HK-2 (cell line): ENCODE data around the gene ELN.

ENCODE experiments used
- DNase-seq: peaks from one replicate; pipeline ENCODE4 v3.0.0-alpha.2; 2018; ENCODE audit not compliant: unreplicated experiment

ELN gene

DNA sequence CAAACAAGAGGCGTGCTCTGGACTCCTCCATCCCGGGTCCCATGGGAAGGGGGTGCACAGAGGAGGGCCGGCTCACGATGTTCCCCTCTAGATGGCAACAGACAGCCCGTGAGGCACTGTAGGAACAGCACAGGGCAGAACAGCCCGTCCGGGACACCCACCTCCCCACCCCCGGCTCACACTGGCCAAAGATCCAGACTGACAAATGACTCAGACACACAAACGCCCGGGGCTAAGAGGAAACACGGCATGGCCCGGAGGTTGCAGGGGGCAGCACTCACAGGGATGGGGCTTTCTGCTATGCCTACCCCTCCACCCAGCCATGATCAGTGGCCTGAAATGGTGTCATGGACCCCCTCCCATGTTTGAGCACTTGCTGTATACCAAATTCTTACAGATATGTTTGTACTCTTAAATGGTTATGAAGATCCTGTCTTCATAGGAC, 4.9 kb upstream of the ELN start:
- DNase-seq = peak; percentile 42

GRCh38 chr7:74023786-74024185, 4.2 kb upstream of the ELN start:
- DNase-seq = no peak

DNA sequence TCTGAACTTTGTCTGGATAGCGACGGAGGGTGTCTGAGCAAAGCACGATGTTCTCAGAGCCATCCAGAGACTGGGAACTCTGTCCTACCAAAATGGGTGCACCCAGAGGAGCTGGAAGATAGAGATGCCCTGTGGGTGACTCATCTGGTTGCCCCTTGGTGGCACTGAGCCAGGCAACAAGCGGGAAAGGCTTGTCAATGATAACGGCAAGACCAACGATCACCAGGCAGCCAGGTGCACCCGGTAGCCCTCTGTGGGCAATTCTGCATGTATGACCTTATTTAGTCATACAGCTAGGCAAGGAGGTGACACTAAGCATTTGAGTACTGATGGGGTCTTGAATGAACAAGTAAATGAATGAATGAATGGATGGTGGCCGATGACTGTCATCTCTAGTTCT, 2.8 kb upstream of the ELN start:
- no peak for DNase-seq

DNA sequence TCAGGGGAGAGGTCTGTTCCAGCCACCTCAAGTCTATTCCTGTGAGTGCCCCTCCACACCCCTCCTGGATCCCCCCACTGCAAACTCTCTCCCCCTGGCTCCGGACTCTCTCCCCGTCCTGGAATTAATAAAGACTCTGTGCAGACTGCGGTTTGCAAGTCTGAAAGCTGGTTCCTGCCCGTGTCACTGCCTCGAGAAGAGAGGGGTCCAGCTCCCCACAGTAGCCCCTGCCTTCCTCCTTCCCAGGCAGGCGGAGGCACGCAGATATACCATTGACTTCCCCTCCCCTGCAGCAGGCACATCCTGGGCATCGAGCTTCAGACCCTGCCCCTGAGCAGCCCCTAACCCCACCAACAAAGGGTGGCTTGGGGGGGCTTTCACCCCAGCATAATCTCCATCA, 2.2 kb upstream of the ELN start:
- no peak for DNase-seq

DNA sequence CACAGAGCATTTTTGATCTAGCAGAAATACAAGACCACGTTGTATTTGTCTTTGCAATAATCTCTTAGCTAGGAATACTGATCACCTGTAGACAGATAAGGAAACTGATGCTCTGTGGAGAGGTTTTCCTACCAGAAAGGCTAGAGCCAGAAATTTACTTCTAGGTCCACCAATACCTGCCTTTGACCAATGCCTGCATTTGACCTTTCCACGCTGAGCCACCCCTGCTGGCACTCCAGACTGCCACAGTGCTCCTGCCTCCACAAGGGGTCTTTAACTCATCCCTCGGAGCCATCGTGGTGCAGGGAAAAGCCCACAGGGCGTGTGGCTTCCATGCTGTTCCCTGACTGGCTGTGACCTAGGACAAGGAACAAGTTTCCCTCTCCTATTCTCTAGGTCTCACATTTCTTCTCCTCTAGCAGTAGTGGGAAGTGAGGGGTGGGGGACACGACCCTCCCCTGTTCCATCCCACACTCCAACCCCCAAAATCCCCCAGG, 1.5 kb upstream of the ELN start:
- DNase-seq = no peak

GRCh38 chr7:74026903-74027682, 880 bp upstream of the ELN start:
- peak; percentile 63 for DNase-seq

- DNase-seq = no peak
These were observed 407 bp downstream of the ELN start for GRCh38 chr7:74028321-74028838.

GRCh38 chr7:74029089-74029785, 1.3 kb downstream of the ELN start:
- DNase-seq = no peak

DNA sequence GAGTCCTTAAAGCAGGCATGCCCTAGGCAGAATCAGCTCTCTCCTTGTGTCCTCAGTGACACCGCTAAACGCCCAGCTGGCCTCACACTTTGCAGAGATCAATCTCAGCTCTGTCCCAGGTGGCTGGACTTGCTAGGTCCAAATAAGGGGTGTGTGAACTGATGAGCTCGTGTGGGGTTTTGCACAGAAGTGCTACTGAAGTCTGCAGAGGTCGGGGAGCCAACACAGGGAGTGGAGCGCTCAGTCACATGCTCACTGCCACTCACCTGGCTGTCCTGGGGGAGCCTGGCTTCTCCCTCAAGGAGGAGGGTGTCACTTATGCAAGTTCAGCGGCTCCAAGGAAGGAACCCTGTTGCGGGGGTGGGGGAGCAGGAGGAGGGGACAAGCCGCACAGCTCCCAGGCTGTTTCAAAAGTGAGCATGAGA, 2.0 kb downstream of the ELN start:
- DNase-seq = no peak

DNA sequence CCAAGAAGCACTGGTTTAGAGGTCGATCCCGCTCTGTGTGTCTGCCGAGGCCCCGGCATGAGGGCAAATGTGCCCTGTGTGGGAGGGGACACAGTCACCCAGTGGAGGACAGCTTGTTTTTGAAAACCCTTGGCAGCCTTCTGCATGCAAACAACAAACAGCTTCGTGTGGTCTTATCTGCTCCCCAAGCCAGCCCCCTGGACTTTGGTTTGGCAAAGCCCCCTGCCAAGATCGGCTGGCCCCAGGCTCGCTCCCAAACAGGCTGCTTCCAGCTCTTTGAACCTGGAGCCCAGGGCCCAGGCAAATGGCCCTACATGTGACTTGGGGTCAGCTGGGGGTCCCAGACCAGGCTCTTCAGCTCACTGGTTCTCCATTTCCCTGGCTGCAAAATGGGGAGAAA, 2.9 kb downstream of the ELN start:
- no peak for DNase-seq

- no peak for DNase-seq
These were observed 3.6 kb downstream of the ELN start for GRCh38 chr7:74031403-74032190.

DNA sequence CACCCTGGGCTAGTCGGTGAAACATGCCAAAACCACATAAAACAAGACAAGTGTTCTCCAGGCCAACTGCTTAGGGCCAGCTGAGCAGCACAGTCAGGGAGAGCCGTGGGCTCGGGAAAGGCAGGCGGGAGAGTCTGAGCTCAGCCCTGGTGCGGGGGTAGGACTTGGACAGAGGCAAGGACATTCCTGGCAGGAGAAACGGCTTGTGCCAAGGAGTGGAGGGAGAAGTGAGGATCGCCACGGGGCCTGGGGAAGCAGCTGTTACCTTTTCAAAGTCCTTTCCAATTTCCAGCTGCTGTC, 4.2 kb downstream of the ELN start:
- DNase-seq = no peak

DNA sequence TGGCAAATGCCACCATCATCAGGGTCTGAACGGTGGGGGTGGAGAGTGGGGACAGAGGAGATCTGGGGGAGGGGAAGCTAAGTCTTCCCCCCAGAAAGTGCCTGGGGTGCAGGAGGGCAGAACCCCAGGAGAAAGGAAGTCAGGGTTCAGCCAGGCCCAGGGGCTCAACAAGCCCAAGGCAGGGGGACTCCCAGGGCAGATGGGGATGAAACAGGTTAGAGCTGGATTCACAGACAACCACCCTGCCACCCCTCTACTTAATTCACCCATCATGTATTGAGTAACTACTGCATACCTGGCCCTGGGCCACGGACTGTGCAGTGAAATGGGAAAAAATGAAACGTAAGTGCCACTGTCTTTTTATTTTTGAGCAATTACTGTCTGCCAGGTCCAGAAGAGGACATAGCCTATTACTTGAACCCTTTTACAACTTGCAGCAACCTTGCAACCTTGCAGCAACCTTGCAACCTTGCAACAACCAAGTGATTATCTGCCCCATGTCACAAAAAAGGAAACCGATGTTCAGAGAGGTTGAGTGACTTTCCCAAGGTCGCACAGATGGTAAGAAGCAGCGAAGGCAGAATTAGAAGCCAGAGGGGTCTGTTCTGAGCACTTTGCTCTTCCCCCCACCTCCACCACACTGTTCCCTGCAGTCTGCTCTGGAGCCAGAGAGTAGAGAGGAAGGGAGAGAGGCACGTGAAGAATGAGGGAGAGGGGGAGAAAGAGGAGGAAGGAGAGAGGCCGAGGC, 4.8 kb downstream of the ELN start:
- DNase-seq = no peak

GRCh38 chr7:74033372-74034311, 5.7 kb downstream of the ELN start:
- DNase-seq = no peak

DNA sequence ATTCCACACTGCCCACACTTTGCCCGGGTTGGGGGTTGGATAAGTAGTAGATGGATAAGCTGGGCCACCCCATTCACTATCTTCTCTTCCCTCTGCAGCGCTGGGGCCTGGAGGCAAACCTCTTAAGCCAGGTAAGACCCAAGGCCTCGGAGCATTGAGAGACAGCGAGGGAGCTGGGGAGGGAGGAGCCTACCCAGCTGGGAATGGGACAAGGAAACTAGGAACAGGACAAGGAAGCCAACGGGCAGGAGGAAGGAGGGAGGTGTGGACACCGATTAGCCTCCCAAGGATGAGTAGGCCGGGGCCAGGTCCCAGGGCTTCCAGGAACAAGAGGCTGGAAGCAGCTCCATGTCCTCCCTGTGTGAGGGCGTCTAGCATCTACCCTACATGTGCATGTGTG, 9.6 kb downstream of the ELN start:
- DNase-seq = no peak

DNA sequence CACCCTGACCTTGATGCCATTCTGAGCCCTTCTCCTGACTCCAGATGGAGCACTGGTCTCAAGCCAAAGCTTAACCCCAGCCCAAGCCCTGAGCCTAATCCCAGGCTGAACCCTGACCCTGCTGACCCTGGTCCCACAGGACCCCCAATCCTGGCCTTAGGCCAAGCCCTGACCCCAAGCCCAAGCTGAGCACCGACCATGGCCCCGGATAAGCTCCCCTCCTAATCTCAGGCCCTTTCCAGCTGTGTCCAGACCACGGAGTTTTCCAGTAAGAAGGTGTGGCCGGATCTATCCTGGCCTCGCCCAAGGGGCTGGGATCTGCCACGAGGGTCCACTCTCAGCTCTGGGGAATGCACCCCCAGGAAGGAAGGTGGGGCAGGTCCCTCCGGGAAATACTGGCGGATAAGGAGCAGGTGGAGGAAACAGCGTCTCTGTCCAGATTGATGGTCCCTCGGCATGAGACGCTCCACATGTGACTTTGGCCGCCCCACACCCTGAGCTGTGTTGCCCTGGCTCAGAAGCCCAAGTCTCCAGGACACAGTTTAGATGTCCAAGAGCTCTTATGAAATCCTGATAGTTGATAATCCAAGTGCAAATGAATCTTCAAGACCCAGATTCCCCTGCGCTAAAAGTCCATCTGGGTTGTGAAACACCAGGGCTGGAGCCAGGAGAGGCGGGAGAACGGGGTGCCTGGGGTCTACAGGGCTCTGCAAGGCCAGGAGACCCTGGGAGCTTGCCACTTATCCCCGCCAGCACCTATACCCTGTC, 10.4 kb downstream of the ELN start:
- DNase-seq = no peak

DNA sequence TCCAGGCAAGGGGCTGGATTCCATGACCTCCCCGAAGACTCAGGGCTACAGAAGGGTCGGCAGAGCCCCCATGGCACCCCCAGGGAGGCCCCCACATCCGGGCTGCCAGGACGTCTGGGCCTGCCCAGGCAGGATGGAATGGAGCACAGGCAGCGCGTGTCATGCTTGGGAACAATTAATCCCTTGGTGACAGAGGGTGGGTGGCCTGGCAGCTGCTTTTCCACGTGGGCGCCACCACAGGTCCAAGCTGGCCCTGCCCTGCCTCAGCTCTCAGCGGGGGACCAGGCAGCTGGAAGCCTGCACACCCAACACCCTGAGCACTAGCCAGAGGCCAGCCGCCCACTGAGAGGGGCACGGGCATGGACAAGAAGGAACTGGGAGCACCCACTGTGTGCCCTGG, 11.4 kb downstream of the ELN start:
- no peak for DNase-seq

GRCh38 chr7:74040101-74040790, 12.3 kb downstream of the ELN start:
- DNase-seq = no peak
